ENCODE results near the gene NUDT3. TPM values are rescaled to one million over a fixed set of nuclear protein-coding genes. Genes with fewer than 3 reads are reported as not detected.

Gene NUDT3
- polyA plus RNA-seq, 1 of the 3 experiments (the other 2 are of a cell fraction): 11.9 TPM

DNA sequence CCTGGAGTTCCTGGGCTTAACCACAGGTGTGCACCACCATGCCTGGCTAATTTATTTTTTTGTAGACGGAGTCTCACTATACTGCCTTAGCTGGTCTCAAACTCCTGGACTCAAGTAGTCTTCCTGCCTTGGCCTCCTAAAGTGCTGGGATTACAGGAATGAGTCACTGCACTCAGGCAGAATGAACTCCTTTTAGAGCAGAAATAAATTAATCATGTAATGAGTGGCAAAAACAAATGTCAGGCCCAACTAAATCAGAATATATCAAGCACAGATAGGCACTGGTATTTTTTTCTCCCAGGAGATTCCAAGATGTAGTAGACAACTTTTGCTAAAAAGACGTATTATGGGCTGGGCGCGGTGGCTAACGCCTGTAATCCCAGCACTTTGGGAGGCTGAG, 30.8 kb upstream of the NUDT3 start:
- Histone ChIP-seq H3K9me3 (no peaks in the 10 kb centered on the region), H3K9me2 (no peaks in the 10 kb centered on the region), H3F3A (replicated peaks; ENCODE audit: insufficient read depth) (peaks cover 38% of the 10 kb centered on the region), H3K79me2 (ENCODE audit: insufficient read depth) (peaks cover 57% of the 10 kb centered on the region), H3K4me3 (ENCODE audit: low read depth in 2 of 2, low read length in 1 of 2) (no peak overlapping the region), H2AFZ (ENCODE audit: low read depth) (no peak overlapping the region), H4K20me1 (ENCODE audit: insufficient read depth) (peaks cover 58% of the 10 kb centered on the region), H3K27ac (ENCODE audit: low read depth in 2 of 2, low read length in 1 of 2) (peak overlapping the region in 1 of 2 experiments; percentile 10; a peak in 1 of 4 replicates), H3K36me3 (replicated peaks in 1 of 2; ENCODE audit: control insufficient read depth in 1 of 2, insufficient read depth in 2 of 2, low read length in 1 of 2) (peaks cover 32 to 63% of the 10 kb centered on the region in 2 experiments), H3K27me3 (ENCODE audit: insufficient read depth) (no peaks in the 10 kb centered on the region), H3K4me1 (ENCODE audit: control insufficient read depth in 1 of 2, insufficient read depth in 2 of 2, low read depth in 1 of 2, low read length in 1 of 2) (peaks cover 7 to 20% of the 10 kb centered on the region in 2 experiments; a peak in 3 of 4 replicates), H3K9ac (no peak overlapping the region), H3K4me2 (peak overlapping the region; percentile 93)
- ChIA-PET CTCF (interaction anchor here (0.7 to 3.8 kb wide), 4 partner anchors 8 to 227 kb away, joined by 3 to 22 read pairs (median 10); partner anchors contain the start of gene SMIM29), POLR2A (interaction anchor here (0.7 kb wide), 1 partner anchor 8 kb away, joined by 4 read pairs; no protein-coding TSS in a partner anchor)
- no peak for TF ChIP-seq FOXJ3 (CRISPR knock-in tag; IDR thresholded peaks at IDR 0.05)
- TF ChIP-seq, protein P1, sequence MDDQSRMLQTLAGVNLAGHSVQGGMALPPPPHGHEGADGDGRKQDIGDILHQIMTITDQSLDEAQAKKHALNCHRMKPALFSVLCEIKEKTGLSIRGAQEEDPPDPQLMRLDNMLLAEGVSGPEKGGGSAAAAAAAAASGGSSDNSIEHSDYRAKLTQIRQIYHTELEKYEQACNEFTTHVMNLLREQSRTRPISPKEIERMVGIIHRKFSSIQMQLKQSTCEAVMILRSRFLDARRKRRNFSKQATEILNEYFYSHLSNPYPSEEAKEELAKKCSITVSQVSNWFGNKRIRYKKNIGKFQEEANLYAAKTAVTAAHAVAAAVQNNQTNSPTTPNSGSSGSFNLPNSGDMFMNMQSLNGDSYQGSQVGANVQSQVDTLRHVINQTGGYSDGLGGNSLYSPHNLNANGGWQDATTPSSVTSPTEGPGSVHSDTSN (IDR thresholded peaks at IDR 0.05): peak; percentile 53
- TF ChIP-seq FOSL2 (IDR thresholded peaks at IDR 0.05; ENCODE audit: borderline replicate concordance, low read depth): peak; percentile 22; the same call in 1 of the 2 replicates
- WGBS (ENCODE audit: low lambda C conversion rate): 83% methylated on average over 5 of the region's 5 CpGs
- DNase-seq: no peak

DNA sequence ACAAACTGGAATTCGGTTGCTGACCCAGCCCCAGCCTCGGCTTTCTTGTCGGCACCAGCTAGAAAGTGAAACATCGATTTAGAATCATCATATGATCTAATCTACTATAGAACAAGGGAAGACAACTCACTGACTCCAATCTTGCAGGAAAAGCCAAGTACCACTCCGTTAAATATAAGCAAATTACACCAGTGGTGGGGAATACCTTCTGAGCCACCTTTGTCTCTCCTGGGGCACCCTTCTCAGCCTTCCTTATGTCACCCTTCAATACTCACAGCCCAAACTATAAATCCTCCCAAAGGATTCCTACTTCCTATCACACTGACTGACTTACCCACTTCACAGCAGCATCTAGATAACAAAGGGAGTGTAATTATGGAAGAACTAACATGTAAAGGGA, 25.9 kb upstream of the NUDT3 start:
- no peak overlapping the region for H3K4me2 ChIP-seq
- H3F3A ChIP-seq (replicated peaks; ENCODE audit: insufficient read depth): peaks cover 73% of the 10 kb centered on the region
- CTCF ChIA-PET: interaction anchor here (4.2 kb wide), 1 partner anchor 221 kb away, joined by 40 read pairs; no protein-coding TSS in a partner anchor
- peaks cover 0 to 6% of the 10 kb centered on the region in 2 experiments; a peak in 2 of 4 replicates for H3K4me1 ChIP-seq (ENCODE audit: control insufficient read depth in 1 of 2, insufficient read depth in 2 of 2, low read depth in 1 of 2, low read length in 1 of 2)
- peaks cover 45 to 64% of the 10 kb centered on the region in 2 experiments for H3K36me3 ChIP-seq (replicated peaks in 1 of 2; ENCODE audit: control insufficient read depth in 1 of 2, insufficient read depth in 2 of 2, low read length in 1 of 2)
- TF ChIP-seq NFIC (IDR thresholded peaks at IDR 0.05; ENCODE audit: borderline replicate concordance): no peak
- no peak for TF ChIP-seq SIN3A (IDR thresholded peaks at IDR 0.05; ENCODE audit: borderline replicate concordance, low read depth, low read length)
- no peak for TF ChIP-seq RFX5 (IDR thresholded peaks at IDR 0.05; ENCODE audit: low read length)
- no peak for TF ChIP-seq MEF2A (IDR thresholded peaks at IDR 0.05; ENCODE audit: borderline replicate concordance, low read depth)
- TF ChIP-seq, protein P2, sequence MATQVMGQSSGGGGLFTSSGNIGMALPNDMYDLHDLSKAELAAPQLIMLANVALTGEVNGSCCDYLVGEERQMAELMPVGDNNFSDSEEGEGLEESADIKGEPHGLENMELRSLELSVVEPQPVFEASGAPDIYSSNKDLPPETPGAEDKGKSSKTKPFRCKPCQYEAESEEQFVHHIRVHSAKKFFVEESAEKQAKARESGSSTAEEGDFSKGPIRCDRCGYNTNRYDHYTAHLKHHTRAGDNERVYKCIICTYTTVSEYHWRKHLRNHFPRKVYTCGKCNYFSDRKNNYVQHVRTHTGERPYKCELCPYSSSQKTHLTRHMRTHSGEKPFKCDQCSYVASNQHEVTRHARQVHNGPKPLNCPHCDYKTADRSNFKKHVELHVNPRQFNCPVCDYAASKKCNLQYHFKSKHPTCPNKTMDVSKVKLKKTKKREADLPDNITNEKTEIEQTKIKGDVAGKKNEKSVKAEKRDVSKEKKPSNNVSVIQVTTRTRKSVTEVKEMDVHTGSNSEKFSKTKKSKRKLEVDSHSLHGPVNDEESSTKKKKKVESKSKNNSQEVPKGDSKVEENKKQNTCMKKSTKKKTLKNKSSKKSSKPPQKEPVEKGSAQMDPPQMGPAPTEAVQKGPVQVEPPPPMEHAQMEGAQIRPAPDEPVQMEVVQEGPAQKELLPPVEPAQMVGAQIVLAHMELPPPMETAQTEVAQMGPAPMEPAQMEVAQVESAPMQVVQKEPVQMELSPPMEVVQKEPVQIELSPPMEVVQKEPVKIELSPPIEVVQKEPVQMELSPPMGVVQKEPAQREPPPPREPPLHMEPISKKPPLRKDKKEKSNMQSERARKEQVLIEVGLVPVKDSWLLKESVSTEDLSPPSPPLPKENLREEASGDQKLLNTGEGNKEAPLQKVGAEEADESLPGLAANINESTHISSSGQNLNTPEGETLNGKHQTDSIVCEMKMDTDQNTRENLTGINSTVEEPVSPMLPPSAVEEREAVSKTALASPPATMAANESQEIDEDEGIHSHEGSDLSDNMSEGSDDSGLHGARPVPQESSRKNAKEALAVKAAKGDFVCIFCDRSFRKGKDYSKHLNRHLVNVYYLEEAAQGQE (IDR thresholded peaks at IDR 0.05; ENCODE audit: low read depth, low read length): no peak
- TF ChIP-seq, protein P3, sequence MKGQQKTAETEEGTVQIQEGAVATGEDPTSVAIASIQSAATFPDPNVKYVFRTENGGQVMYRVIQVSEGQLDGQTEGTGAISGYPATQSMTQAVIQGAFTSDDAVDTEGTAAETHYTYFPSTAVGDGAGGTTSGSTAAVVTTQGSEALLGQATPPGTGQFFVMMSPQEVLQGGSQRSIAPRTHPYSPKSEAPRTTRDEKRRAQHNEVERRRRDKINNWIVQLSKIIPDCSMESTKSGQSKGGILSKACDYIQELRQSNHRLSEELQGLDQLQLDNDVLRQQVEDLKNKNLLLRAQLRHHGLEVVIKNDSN (IDR thresholded peaks at IDR 0.05; ENCODE audit: borderline replicate concordance, low read depth): no peak
- no peak for TF ChIP-seq GABPA (IDR thresholded peaks at IDR 0.05; ENCODE audit: low read depth)
- no peak for TF ChIP-seq GATA2 (CRISPR knock-in tag; IDR thresholded peaks at IDR 0.05)
- TF ChIP-seq, protein P4, sequence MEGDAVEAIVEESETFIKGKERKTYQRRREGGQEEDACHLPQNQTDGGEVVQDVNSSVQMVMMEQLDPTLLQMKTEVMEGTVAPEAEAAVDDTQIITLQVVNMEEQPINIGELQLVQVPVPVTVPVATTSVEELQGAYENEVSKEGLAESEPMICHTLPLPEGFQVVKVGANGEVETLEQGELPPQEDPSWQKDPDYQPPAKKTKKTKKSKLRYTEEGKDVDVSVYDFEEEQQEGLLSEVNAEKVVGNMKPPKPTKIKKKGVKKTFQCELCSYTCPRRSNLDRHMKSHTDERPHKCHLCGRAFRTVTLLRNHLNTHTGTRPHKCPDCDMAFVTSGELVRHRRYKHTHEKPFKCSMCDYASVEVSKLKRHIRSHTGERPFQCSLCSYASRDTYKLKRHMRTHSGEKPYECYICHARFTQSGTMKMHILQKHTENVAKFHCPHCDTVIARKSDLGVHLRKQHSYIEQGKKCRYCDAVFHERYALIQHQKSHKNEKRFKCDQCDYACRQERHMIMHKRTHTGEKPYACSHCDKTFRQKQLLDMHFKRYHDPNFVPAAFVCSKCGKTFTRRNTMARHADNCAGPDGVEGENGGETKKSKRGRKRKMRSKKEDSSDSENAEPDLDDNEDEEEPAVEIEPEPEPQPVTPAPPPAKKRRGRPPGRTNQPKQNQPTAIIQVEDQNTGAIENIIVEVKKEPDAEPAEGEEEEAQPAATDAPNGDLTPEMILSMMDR (IDR thresholded peaks at IDR 0.05): no peak
- no peak for TF ChIP-seq EP300 (IDR thresholded peaks at IDR 0.05; ENCODE audit: borderline replicate concordance in 1 of 2, low read depth in 1 of 2, low read length in 1 of 2)
- TF ChIP-seq TAF1 (IDR thresholded peaks at IDR 0.05; ENCODE audit: borderline replicate concordance, low read depth, low read length): no peak
- TF ChIP-seq TCF12 (IDR thresholded peaks at IDR 0.05): no peak
- TF ChIP-seq, protein P1 (IDR thresholded peaks at IDR 0.05): no peak
- TF ChIP-seq, protein P5, sequence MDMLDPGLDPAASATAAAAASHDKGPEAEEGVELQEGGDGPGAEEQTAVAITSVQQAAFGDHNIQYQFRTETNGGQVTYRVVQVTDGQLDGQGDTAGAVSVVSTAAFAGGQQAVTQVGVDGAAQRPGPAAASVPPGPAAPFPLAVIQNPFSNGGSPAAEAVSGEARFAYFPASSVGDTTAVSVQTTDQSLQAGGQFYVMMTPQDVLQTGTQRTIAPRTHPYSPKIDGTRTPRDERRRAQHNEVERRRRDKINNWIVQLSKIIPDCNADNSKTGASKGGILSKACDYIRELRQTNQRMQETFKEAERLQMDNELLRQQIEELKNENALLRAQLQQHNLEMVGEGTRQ (IDR thresholded peaks at IDR 0.05; ENCODE audit: borderline replicate concordance, low read depth, low read length): no peak
- POLR2A ChIA-PET: interaction anchor here (1.0 kb wide), 1 partner anchor 181 kb away, joined by 3 read pairs; the partner anchor contains the start of gene HMGA1
- no peak overlapping the region for H3K27ac ChIP-seq (ENCODE audit: low read depth in 2 of 2, low read length in 1 of 2)
- H3K4me3 ChIP-seq (ENCODE audit: low read depth in 2 of 2, low read length in 1 of 2): no peak overlapping the region
- no peak overlapping the region for H2AFZ ChIP-seq (ENCODE audit: low read depth)
- 86% methylated on average over 5 of the region's 5 CpGs for WGBS (ENCODE audit: low lambda C conversion rate)
- H3K79me2 ChIP-seq (ENCODE audit: insufficient read depth): peaks cover 32% of the 10 kb centered on the region
- no peak overlapping the region for H3K9ac ChIP-seq
- H4K20me1 ChIP-seq (ENCODE audit: insufficient read depth): peaks cover 66% of the 10 kb centered on the region
- H3K9me3 ChIP-seq: no peaks in the 10 kb centered on the region
- DNase-seq: no peak
- no peaks in the 10 kb centered on the region for H3K9me2 ChIP-seq
- no peaks in the 10 kb centered on the region for H3K27me3 ChIP-seq (ENCODE audit: insufficient read depth)
